ENCODE data around the gene KRT78. TPM values are rescaled to one million over a fixed set of nuclear protein-coding genes. Genes with fewer than 3 reads are reported as not detected.

The KRT78 gene
- total RNA-seq, 4 donors from 2014 or later, result 10.8 TPM; not detected in 3

- Histone ChIP-seq H3K27me3 (peaks cover 0 to 12% of the 10 kb centered on the region in 2 donors), H3K27ac (no peak overlapping the region), H3K4me3 (no peak overlapping the region), H3K4me1 (no peaks in the 10 kb centered on the region), H3K9me3 (no peaks in the 10 kb centered on the region), H3K36me3 (no peaks in the 10 kb centered on the region)
- TF ChIP-seq CTCF (IDR thresholded peaks at IDR 0.05), result no peak
- TF ChIP-seq EP300 (IDR thresholded peaks at IDR 0.05), result no peak
- TF ChIP-seq POLR2A (IDR thresholded peaks at IDR 0.05), result no peak
- WGBS, 2 donors, result 78 to 80% methylated on average over 14 to 15 of the region's 15 CpGs
- no peak for DNase-seq (ENCODE audit: low spot score in 2 of 2)
Measured at GRCh38 chr12:52835271-52836041, 13.3 kb downstream of the KRT78 start.

- TF ChIP-seq CTCF (IDR thresholded peaks at IDR 0.05), result no peak
- no peak for TF ChIP-seq EP300 (IDR thresholded peaks at IDR 0.05)
- no peak for TF ChIP-seq POLR2A (IDR thresholded peaks at IDR 0.05)
- Histone ChIP-seq H3K4me1 (no peaks in the 10 kb centered on the region), H3K9me3 (no peaks in the 10 kb centered on the region), H3K36me3 (no peaks in the 10 kb centered on the region), H3K4me3 (no peak overlapping the region), H3K27ac (no peak overlapping the region), H3K27me3 (peaks cover 0 to 12% of the 10 kb centered on the region in 2 donors)
- DNase-seq (ENCODE audit: low spot score in 2 of 2), result no peak
- 57 to 70% methylated on average over 4 of the region's 4 CpGs for WGBS, 2 donors
Measured at GRCh38 chr12:52834727-52835001, 14.1 kb downstream of the KRT78 start.

- 69 to 86% methylated on average over 14 to 16 of the region's 22 CpGs for WGBS, 2 donors
- no peak for DNase-seq (ENCODE audit: low spot score in 2 of 2)
- H3K9me3 ChIP-seq, result no peaks in the 10 kb centered on the region
- no peaks in the 10 kb centered on the region for H3K36me3 ChIP-seq
- H3K27me3 ChIP-seq, result peaks cover 0 to 12% of the 10 kb centered on the region in 2 donors
- H3K27ac ChIP-seq, result no peak within 1 kb of the TSS
- TF ChIP-seq POLR2A (IDR thresholded peaks at IDR 0.05) (no peak), CTCF (IDR thresholded peaks at IDR 0.05) (no peak), EP300 (IDR thresholded peaks at IDR 0.05) (no peak)
- H3K4me3 ChIP-seq, result no peak within 1 kb of the TSS
- H3K4me1 ChIP-seq, result no peaks in the 10 kb centered on the region
Measured at GRCh38 chr12:52833922-52834726, 14.7 kb downstream of the KRT78 start, which contains the start of gene KRT79. Gene KRT79 (minus strand): TSS chr12:52834311. CDS start chr12:52834260, 51 bp downstream.

GRCh38 chr12:52832985-52833905 lies 15.5 kb downstream of the KRT78 start:
- Histone ChIP-seq H3K4me3 (no peak overlapping the region), H3K27me3 (peaks cover 0 to 11% of the 10 kb centered on the region in 2 donors), H3K4me1 (no peaks in the 10 kb centered on the region), H3K27ac (no peak overlapping the region), H3K9me3 (no peaks in the 10 kb centered on the region), H3K36me3 (no peaks in the 10 kb centered on the region)
- no peak for TF ChIP-seq EP300 (IDR thresholded peaks at IDR 0.05)
- no peak for TF ChIP-seq CTCF (IDR thresholded peaks at IDR 0.05)
- no peak for TF ChIP-seq POLR2A (IDR thresholded peaks at IDR 0.05)
- no peak for DNase-seq (ENCODE audit: low spot score in 2 of 2)
- 89 to 91% methylated on average over 20 of the region's 20 CpGs for WGBS, 2 donors
